Measurements from ENCODE around the gene NPSR1.

GRCh38 chr7:34750636-34751035 lies 92.6 kb downstream of the NPSR1 start:
- TF ChIP-seq, protein P1, sequence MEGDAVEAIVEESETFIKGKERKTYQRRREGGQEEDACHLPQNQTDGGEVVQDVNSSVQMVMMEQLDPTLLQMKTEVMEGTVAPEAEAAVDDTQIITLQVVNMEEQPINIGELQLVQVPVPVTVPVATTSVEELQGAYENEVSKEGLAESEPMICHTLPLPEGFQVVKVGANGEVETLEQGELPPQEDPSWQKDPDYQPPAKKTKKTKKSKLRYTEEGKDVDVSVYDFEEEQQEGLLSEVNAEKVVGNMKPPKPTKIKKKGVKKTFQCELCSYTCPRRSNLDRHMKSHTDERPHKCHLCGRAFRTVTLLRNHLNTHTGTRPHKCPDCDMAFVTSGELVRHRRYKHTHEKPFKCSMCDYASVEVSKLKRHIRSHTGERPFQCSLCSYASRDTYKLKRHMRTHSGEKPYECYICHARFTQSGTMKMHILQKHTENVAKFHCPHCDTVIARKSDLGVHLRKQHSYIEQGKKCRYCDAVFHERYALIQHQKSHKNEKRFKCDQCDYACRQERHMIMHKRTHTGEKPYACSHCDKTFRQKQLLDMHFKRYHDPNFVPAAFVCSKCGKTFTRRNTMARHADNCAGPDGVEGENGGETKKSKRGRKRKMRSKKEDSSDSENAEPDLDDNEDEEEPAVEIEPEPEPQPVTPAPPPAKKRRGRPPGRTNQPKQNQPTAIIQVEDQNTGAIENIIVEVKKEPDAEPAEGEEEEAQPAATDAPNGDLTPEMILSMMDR (IDR thresholded peaks at IDR 0.05; ENCODE audit: low read depth, low read length): no peak
- TF ChIP-seq MYC (IDR thresholded peaks at IDR 0.05; ENCODE audit: low read depth, low read length) (no peak), POLR2A (IDR thresholded peaks at IDR 0.05; ENCODE audit: extremely low read depth, insufficient read length) (no peak)
